Sigmoid colon (tissue), 7 donors: ENCODE results near the gene CDK5. TPM values are rescaled to one million over a fixed set of nuclear protein-coding genes. Genes with fewer than 3 reads are reported as not detected.
"Not testable (repeated sequence)": the region's sequence is repeated elsewhere in the genome, so short reads cannot be mapped to it uniquely, and the experiment has no call there.

Experiments
- DNase-seq: peaks from one replicate; pipeline ENCODE4 v3.0.0-alpha.2; 2019
- H3K27ac ChIP-seq, 4 donors: fragments of 200-600 bp; sonication (generic); one replicate each; pipeline ENCODE4 v1.5.1; 2016 to 2019; ENCODE audit warnings: mild to moderate bottlenecking in 1 of 4
- H3K27me3 ChIP-seq, 3 donors: fragments of 200-600 bp; sonication (generic); one replicate each; pipeline ENCODE4 v1.5.1; 2019; ENCODE audit warnings: mild to moderate bottlenecking in 1 of 3
- H3K36me3 ChIP-seq, 4 donors: fragments of 200-600 bp; sonication (generic); one replicate each; pipeline ENCODE4 v1.5.1; 2016 to 2019
- H3K4me1 ChIP-seq, 4 donors: fragments of 200-600 bp; sonication (generic); one replicate each; pipeline ENCODE4 v1.5.1; 2017 to 2019
- H3K4me3 ChIP-seq, 4 donors: fragments of 200-600 bp; sonication (generic); one replicate each; pipeline ENCODE4 v1.5.1; 2017 to 2019; ENCODE audit warnings: mild to moderate bottlenecking in 2 of 4, moderate library complexity in 1 of 4
- H3K9me3 ChIP-seq, 4 donors: fragments of 200-600 bp in 3 of 4; sonication (generic) in 3 of 4; one replicate each; pipeline versions ENCODE4 v1.5.1 to v1.6.1; 2013 to 2019
- EP300 ChIP-seq, 4 donors: sonication (generic); formaldehyde crosslinking; IDR thresholded peaks; one replicate each; pipeline ENCODE4 v1.6.1; 2017; ENCODE audit warnings: antibody characterized with exemption in 4 of 4
- POLR2A ChIP-seq, 2 donors: fragments of 450-650 bp; IDR thresholded peaks; one replicate each; pipeline ENCODE4 v1.6.1; 2016; ENCODE audit warnings: antibody characterized with exemption in 2 of 2, mild to moderate bottlenecking in 2 of 2, moderate library complexity in 2 of 2
- POLR2AphosphoS5 ChIP-seq, 4 donors: sonication (generic); formaldehyde crosslinking; IDR thresholded peaks; one replicate each; pipeline ENCODE4 v1.6.1; 2017; ENCODE audit warnings: antibody characterized with exemption in 4 of 4
- WGBS, 2 donors: extraction: QIAGEN DNeasy Blood & Tissue Kit; methylation state at CpG; one replicate each; pipeline ENCODE4 v1.1.7; 2013; 5-methylcytosine and 5-hydroxymethylcytosine counted together
- intact Hi-C: fragments of 100-400 bp; cut with DNase I; formaldehyde crosslinking; loops from one replicate; pipeline ENCODE4 v1.15.1; 2023
- polyA plus RNA-seq, 3 donors: library from polyadenylated mRNA; stranded (reverse); fragments of 200-250 nt; gene quantifications; one replicate each; pipeline ENCODE4 v1.2.3, GENCODE V29; 2013
- total RNA-seq, 4 donors: library from RNA; depleted of rRNA; stranded (reverse); fragments of >200 nt; gene quantifications; one replicate each; pipeline ENCODE4 v1.1.0, GENCODE V29; 2016
- TF ChIP-seq, protein P1 (sequence below), 4 experiments: fragments of 450-650 bp in 3 of 4; fragments of 200-600 bp in 1 of 4; IDR thresholded peaks; one replicate each; pipeline ENCODE4 v1.5.1; 2016 to 2019; ENCODE audit warnings: antibody characterized with exemption in 4 of 4, mild to moderate bottlenecking in 3 of 4, moderate library complexity in 2 of 4
- donor health status: healthy with polysubstance abuse.
- donor health status: Bipolar disorder and iron deficiency.
- donor health status: healthy.

Gene CDK5
- total and polyA plus RNA-seq, 7 donors: 6.0 to 10.6 (median 8.2) TPM

DNA sequence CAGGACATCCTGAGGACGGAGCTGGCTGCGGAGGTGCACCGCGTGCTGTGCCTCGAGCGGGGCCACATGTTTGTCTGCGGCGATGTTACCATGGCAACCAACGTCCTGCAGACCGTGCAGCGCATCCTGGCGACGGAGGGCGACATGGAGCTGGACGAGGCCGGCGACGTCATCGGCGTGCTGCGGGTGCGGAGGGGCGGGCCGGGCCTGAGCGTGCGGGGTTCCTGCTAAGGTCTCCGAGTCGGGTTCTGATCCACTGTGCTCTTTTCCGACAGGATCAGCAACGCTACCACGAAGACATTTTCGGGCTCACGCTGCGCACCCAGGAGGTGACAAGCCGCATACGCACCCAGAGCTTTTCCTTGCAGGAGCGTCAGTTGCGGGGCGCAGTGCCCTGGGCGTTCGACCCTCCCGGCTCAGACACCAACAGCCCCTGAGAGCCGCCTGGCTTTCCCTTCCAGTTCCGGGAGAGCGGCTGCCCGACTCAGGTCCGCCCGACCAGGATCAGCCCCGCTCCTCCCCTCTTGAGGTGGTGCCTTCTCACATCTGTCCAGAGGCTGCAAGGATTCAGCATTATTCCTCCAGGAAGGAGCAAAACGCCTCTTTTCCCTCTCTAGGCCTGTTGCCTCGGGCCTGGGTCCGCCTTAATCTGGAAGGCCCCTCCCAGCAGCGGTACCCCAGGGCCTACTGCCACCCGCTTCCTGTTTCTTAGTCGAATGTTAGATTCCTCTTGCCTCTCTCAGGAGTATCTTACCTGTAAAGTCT, 43.8 kb downstream of the CDK5 start:
- peak; percentile 84 for DNase-seq
- Histone ChIP-seq H3K4me1 (peaks cover 0 to 33% (median 28%) of the 10 kb centered on the region in 4 donors), H3K36me3 (no peaks in the 10 kb centered on the region), H3K9me3 (no peaks in the 10 kb centered on the region), H3K27me3 (peaks cover 26 to 93% (median 76%) of the 10 kb centered on the region in 3 donors), H3K4me3 (peak overlapping the region in 3 of 4 donors; percentile 0 to 40 (median 40)), H3K27ac (no peak overlapping the region)
- TF ChIP-seq POLR2AphosphoS5 (IDR thresholded peaks at IDR 0.05): no peak
- TF ChIP-seq EP300 (IDR thresholded peaks at IDR 0.05): no peak
- TF ChIP-seq POLR2A (IDR thresholded peaks at IDR 0.05): no peak
- TF ChIP-seq, protein P1, sequence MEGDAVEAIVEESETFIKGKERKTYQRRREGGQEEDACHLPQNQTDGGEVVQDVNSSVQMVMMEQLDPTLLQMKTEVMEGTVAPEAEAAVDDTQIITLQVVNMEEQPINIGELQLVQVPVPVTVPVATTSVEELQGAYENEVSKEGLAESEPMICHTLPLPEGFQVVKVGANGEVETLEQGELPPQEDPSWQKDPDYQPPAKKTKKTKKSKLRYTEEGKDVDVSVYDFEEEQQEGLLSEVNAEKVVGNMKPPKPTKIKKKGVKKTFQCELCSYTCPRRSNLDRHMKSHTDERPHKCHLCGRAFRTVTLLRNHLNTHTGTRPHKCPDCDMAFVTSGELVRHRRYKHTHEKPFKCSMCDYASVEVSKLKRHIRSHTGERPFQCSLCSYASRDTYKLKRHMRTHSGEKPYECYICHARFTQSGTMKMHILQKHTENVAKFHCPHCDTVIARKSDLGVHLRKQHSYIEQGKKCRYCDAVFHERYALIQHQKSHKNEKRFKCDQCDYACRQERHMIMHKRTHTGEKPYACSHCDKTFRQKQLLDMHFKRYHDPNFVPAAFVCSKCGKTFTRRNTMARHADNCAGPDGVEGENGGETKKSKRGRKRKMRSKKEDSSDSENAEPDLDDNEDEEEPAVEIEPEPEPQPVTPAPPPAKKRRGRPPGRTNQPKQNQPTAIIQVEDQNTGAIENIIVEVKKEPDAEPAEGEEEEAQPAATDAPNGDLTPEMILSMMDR (IDR thresholded peaks at IDR 0.05): no peak
- intact Hi-C loops: no loop called here
- WGBS, 2 donors: 24 to 50% methylated on average over 55 of the region's 55 CpGs

DNA sequence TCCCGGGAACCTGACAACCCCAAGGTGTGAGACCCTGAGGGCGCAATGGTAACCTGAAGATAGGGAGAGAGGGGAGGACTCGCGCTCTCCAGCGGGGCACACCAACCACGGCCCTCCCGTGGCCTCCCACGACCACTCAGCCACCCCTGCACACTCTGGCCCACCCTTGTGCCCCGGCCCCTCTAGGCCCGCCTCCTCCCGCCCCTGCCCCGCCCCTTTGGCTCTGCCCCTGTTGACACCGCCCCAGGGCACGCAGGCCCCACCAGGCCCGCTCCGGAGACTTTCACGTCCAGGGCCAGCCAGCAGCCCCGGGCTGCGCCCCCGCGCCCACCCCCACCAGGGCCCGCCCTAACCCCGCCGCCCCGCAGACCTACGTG, 44.4 kb downstream of the CDK5 start:
- H3K4me3 ChIP-seq: peak overlapping the region in 3 of 4 donors; percentile 0 to 40 (median 40)
- H3K9me3 ChIP-seq: no peaks in the 10 kb centered on the region
- no peak for DNase-seq
- no peak overlapping the region for H3K27ac ChIP-seq
- intact Hi-C loops: no loop called here
- TF ChIP-seq EP300 (IDR thresholded peaks at IDR 0.05) (no peak), POLR2A (IDR thresholded peaks at IDR 0.05) (no peak)
- no peaks in the 10 kb centered on the region for H3K36me3 ChIP-seq
- 25 to 57% methylated on average over 26 of the region's 26 CpGs for WGBS, 2 donors
- peaks cover 0 to 33% (median 23%) of the 10 kb centered on the region in 4 donors for H3K4me1 ChIP-seq
- peaks cover 26 to 93% (median 76%) of the 10 kb centered on the region in 3 donors for H3K27me3 ChIP-seq

DNA sequence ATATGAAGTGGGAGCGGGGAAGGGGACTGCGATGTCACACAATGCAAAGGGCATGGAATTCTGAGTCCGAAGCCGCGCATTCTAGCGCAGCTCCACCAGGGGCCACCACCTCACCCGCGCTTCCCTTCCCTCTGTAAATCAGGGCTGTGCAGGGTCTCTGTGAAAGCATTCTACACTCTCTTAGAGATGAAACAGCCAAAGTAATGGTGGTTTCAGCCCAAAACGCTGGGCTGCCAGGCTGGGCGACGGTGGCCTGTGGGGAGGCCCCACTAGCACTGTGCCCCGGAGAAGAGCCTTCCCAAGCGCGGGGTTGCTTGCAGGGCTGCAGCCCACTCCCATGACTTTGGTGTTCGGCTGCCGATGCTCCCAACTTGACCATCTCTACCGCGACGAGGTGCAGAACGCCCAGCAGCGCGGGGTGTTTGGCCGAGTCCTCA, 44.8 kb downstream of the CDK5 start:
- intact Hi-C loops: no loop called here
- Histone ChIP-seq H3K27me3 (peaks cover 26 to 89% (median 75%) of the 10 kb centered on the region in 3 donors), H3K9me3 (no peaks in the 10 kb centered on the region), H3K27ac (no peak overlapping the region), H3K4me3 (no peak overlapping the region), H3K36me3 (no peaks in the 10 kb centered on the region), H3K4me1 (peaks cover 0 to 30% (median 19%) of the 10 kb centered on the region in 4 donors)
- WGBS, 2 donors: 45 to 80% methylated on average over 23 of the region's 23 CpGs
- TF ChIP-seq, protein P1 (IDR thresholded peaks at IDR 0.05): peak in 2 of 4 experiments; percentile 22 to 26
- TF ChIP-seq POLR2AphosphoS5 (IDR thresholded peaks at IDR 0.05) (no peak), EP300 (IDR thresholded peaks at IDR 0.05) (no peak), POLR2A (IDR thresholded peaks at IDR 0.05) (no peak)
- peak; percentile 63 for DNase-seq

DNA sequence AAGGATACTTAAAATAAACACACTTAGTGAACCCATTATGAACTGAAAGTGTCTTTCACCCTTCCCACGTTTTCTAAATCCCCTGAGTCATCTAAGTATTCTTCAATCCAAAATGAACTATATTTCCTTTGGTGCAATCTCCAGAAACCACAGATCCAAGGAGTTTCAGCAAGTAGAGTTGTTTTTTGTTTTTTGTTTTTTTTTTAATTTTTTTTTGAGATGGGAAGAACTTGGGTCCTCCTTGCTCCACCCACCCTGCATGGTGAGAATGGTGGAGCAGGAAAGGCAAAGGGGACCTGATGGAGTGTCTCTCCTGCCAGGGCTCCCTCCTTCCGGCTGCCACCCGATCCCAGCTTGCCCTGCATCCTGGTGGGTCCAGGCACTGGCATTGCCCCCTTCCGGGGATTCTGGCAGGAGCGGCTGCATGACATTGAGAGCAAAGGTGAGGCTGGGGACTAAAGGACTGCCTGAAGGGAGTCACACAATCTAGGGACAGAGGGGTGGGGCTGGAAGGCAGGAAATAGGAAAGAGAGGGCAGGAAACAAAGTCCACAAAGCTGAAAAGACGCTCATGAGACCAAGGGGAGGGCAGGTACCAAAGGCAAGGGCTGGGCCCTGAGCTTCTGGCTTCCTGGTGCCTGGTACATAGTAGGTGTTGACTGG, 45.5 kb downstream of the CDK5 start:
- Histone ChIP-seq H3K4me3 (no peak overlapping the region), H3K9me3 (no peaks in the 10 kb centered on the region), H3K36me3 (no peaks in the 10 kb centered on the region), H3K4me1 (peaks cover 0 to 26% (median 15%) of the 10 kb centered on the region in 4 donors), H3K27me3 (peaks cover 22 to 81% (median 67%) of the 10 kb centered on the region in 3 donors), H3K27ac (no peak overlapping the region)
- no peak for DNase-seq
- intact Hi-C loops: no loop called here
- TF ChIP-seq, protein P1 (IDR thresholded peaks at IDR 0.05): no peak
- TF ChIP-seq POLR2A (IDR thresholded peaks at IDR 0.05): no peak
- TF ChIP-seq EP300 (IDR thresholded peaks at IDR 0.05): no peak
- no peak for TF ChIP-seq POLR2AphosphoS5 (IDR thresholded peaks at IDR 0.05)
- WGBS, 2 donors: 29 to 65% methylated on average over 6 of the region's 6 CpGs

DNA sequence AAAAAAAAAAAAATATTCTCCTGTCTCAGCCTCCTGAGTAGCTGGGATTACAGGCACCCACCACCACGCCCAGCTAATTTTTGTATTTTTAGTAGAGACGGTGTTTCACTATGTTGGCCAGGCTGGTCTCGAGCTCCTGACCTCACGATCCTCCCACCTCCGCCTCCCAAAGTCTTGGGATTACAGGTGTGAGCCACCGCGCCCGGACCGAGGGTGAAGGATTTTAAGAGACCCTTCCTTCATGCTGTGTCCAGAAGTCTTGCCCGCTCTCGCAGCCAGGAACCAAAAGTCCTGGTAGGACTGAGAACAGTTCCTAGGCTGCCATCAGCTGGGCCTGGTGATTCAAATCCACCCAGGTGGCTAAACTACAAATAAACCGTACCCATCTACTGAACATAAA, 46.1 kb downstream of the CDK5 start:
- H3K4me3 ChIP-seq, intact Hi-C loops, DNase-seq, H3K36me3 ChIP-seq, H3K9me3 ChIP-seq, H3K27ac ChIP-seq: not testable (repeated sequence)
- H3K27me3 ChIP-seq: peaks cover 20 to 76% (median 62%) of the 10 kb centered on the region in 3 donors
- 84 to 91% methylated on average over 12 of the region's 12 CpGs for WGBS, 2 donors
- peaks cover 0 to 26% (median 15%) of the 10 kb centered on the region in 4 donors for H3K4me1 ChIP-seq
